RCC 7860 (cell line): ENCODE data around the gene RAB15.

ENCODE experiments used
- DNase-seq: peaks from one replicate; pipeline ENCODE4 v3.0.0-alpha.2; 2015; ENCODE audit warnings: low spot score
- FAIRE-seq: peaks from 2 replicates; lab custom pipeline; 2012; peaks lifted over from hg19 to GRCh38; lab: Jason Lieb, UNC

The RAB15 gene

GRCh38 chr14:64990939-64991338 is 18.8 kb upstream of the RAB15 start:
- no peak for DNase-seq
- no peak for FAIRE-seq

- no peak for DNase-seq
- FAIRE-seq, result no peak
Measured at GRCh38 chr14:64990296-64990695, 18.2 kb upstream of the RAB15 start.

GRCh38 chr14:64987438-64987767 is 15.3 kb upstream of the RAB15 start:
- FAIRE-seq (no peak), DNase-seq (no peak)

GRCh38 chr14:64986648-64987437 is 14.7 kb upstream of the RAB15 start, which contains the start of gene FNTB:
Gene FNTB, plus strand, starts transcription at chr14:64986895. Its CDS starts 59 bp downstream, at chr14:64986954.
- peak; percentile 31 for FAIRE-seq

GRCh38 chr14:64983439-64984310 is 11.5 kb upstream of the RAB15 start:
- FAIRE-seq, result no peak
- peak; percentile 16 for DNase-seq

More at GRCh38 chr14:64986648-64987437, 14.7 kb upstream of the RAB15 start, which contains the start of gene FNTB:
- peak; percentile 76 for DNase-seq

- FAIRE-seq (no peak), DNase-seq (no peak)
Measured at GRCh38 chr14:64979336-64980074, 7.4 kb upstream of the RAB15 start.

GRCh38 chr14:64974563-64974962 is 2.4 kb upstream of the RAB15 start:
- DNase-seq (no peak), FAIRE-seq (no peak)

GRCh38 chr14:64973826-64974225 is 1.7 kb upstream of the RAB15 start:
- FAIRE-seq (no peak), DNase-seq (no peak)

GRCh38 chr14:64973026-64973442 is 898 bp upstream of the RAB15 start:
- DNase-seq (no peak), FAIRE-seq (no peak)

- no peak for FAIRE-seq
- no peak for DNase-seq
Measured at GRCh38 chr14:64971491-64971942, 619 bp downstream of the RAB15 start.

GRCh38 chr14:64970776-64971477 is 1.2 kb downstream of the RAB15 start:
- no peak for FAIRE-seq
- no peak for DNase-seq

- no peak for DNase-seq
- FAIRE-seq, result no peak
Measured at GRCh38 chr14:64970041-64970440, 2.1 kb downstream of the RAB15 start.

GRCh38 chr14:64968651-64969050 is 3.5 kb downstream of the RAB15 start:
- DNase-seq (no peak), FAIRE-seq (no peak)

- FAIRE-seq (no peak), DNase-seq (no peak)
Measured at GRCh38 chr14:64968167-64968566, 4.0 kb downstream of the RAB15 start.

GRCh38 chr14:64966976-64967375 is 5.2 kb downstream of the RAB15 start:
- DNase-seq (no peak), FAIRE-seq (no peak)

GRCh38 chr14:64965356-64966000 is 6.7 kb downstream of the RAB15 start:
- no peak for FAIRE-seq

GRCh38 chr14:64963611-64964010 is 8.5 kb downstream of the RAB15 start:
- no peak for FAIRE-seq
- DNase-seq, result no peak

More at GRCh38 chr14:64965356-64966000, 6.7 kb downstream of the RAB15 start:
- DNase-seq, result no peak

- FAIRE-seq, result no peak
Measured at GRCh38 chr14:64960762-64961276, 11.3 kb downstream of the RAB15 start.

GRCh38 chr14:64958743-64959142 is 13.4 kb downstream of the RAB15 start:
- no peak for FAIRE-seq
- DNase-seq, result no peak

More at GRCh38 chr14:64960762-64961276, 11.3 kb downstream of the RAB15 start:
- DNase-seq, result no peak

GRCh38 chr14:64958201-64958600 is 13.9 kb downstream of the RAB15 start:
- FAIRE-seq (no peak), DNase-seq (no peak)
